HG03139 (cell line): ENCODE results near the gene CDK6.
A peak's percentile ranks its signal among the peaks of the same experiment; 100 is the strongest.

Experiments
- ATAC-seq: cut with Tn5 transposase; IDR thresholded peaks from one replicate; pipeline ENCODE4 v1.9.1; 2021; ENCODE audit not compliant: unreplicated experiment

The CDK6 gene

DNA sequence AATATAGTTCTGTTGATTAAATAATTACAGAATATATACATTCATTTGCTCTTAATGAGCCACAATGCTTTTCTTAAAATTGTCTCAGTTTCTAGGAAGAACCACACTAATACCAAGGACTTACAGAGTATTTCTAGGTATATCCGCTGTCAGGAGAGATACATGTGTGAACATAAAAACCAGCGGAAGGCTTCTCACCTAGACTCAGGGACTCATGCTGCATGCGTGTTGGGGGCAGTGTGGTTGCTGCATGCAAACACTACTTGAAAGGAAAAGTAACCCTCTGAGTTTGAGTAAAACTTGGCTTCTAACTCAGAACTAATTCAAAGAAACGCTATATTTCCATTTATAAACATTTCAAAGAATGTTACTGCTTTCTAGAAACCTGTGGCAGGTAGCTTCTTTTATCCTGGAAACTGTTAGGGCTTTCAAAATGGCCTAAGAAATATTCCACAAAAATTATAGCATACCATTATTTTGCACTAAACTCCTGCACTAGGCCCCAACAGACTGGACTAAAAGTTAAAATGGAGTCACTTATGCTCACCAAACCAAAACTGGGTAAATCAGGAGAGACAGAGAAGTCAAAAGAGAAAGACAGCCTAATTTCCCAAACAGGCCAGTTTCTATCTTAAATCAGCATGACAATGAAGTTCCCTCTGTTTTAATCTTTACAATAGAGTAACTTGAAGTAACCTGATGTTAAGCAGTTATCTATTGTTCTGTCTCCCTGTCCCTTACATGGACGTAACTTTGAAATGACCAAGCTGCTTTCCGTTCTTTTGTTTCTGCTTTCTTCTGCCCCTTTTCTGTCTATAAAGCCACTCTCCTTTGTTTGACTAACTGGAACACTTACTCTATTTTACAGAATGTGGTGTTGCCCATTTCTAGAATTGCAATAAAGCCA is 151.0 kb downstream of the CDK6 start:
- ATAC-seq: no peak

DNA sequence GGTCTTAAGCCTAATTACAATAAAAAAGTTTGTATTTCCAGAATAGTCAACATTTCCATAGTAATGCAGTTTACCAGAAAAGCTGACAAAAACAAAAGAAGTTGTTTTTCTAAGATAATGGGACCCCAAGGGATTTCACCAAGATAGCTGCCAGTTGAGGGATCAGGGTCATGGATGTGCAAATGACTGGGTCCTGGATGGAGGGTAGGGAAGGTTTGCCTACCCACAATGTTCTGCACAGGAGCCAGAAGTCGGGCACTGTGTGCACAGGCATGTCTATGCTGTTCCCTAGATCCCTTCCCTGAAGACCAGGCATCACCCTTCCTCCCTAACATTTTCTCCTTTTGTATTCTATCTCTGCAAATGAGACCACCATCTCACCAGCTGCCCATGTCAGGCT is 152.1 kb downstream of the CDK6 start:
- ATAC-seq: no peak

DNA sequence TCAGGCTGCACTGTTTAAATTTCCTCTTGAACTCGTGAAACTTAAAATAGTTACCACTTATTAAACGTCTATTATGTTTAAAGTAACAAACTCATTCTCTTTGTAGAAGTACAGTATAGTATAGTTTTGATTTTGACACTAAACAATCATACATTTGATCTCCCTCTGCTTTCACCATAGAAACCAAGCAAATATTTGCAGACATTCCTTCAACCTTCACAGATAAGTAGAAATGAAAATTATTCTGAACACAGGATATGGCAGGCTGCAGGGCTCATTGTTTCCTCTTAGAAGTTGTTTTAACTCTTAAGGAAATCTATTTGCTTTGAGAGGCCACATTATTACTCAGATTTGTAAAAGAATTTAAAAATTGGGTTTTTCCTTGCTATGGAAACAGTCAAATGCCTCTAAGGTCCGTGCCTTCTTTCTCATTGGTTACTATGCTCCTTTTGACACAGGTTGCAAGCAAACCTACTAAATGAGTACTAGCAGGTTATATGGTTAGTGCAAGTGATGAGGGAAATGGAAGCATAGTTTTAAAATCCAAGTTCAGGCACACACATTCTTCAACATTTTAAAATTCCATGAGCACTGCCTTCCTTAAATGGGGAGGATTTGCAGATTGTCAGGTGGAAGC is 153.4 kb downstream of the CDK6 start:
- no peak for ATAC-seq

GRCh38 chr7:92682330-92682729 is 154.0 kb downstream of the CDK6 start:
- ATAC-seq: no peak

DNA sequence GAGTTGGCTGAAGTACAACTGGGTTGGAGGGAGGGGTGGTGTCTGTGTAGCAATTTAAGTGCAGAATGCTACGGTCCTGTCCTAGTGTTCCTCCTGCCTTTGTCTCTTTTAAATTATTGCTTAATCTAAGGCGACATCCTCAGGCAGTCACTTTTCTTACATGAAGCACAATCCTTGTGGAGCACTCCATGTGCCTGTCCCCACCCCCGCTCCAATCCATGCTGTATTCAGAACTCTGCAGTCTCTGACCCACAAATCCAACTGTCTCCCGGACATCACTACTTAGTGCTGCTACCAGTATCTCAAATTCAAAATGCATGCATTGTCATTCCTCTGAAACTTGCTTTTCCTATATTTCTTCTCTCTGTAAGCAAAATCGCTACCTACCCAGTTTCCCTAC is 154.7 kb downstream of the CDK6 start:
- no peak for ATAC-seq

DNA sequence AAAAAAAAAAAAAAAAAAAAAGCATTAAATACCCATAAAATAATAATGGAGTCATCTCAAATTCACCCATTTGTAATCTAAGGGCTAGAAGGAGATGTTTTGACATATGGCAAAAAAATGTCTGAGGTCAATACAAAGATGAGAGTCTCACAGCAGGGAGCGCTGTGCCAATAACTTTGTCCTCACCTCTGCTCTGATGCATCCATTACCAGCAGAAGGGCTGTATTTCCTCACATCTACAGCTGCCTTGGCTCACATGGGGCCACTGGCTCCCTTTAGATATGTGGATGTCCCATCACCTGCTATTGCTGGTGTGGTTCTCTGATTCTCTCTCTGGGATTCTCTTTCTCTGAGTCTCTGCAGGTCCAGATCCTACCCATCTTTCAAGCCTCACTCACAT is 155.9 kb downstream of the CDK6 start:
- no peak for ATAC-seq

GRCh38 chr7:92678291-92678920 is 158.0 kb downstream of the CDK6 start:
- ATAC-seq: no peak

DNA sequence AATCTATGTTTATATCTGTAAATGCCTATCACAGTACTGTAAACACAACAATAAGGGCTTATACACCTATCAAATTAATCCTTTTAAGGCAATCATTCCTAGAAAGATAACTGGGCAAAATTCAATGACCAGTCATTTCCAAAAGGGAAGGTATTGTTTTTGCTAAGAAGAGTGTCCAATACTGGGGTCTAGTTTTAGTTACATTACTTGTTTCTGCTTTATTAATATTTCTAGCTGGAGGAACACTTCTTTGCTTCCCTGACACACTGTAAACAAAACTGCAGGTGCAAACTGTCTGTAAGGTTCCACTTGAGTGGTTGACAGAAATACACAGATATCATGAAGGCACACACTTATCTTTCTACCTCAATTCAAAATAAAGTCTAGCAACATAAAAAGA is 162.0 kb downstream of the CDK6 start:
- ATAC-seq: peak; percentile 50

DNA sequence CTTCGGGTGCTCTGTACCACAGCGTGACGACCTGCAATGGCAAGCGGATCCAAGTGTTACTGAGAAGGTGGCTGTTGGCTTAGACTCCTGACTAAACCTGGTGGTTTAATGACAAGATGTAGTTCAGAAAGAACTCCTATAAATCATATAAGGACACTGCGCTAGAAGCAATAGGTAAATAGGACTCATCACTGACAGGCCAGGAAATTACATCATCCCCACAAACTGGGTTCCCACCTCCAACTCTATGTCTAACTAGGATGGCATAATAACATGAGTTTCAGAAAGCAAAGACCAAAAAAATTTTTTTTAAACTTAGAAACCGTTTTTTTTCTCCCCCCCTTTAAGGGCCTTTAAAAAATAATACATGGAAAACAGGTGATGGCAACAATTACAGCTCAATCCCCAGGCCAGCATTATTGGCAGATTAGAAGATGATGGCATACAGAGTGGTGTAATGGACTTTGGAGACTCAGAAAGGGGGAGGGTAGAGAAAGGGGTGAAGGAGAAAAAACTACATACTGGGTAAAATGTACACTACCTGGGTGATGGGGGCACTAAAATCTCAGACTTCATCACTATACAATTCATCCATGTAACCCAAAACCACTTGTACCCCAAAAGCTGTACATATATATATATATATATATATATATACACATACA is 164.7 kb downstream of the CDK6 start:
- ATAC-seq: no peak

GRCh38 chr7:92670204-92670851 is 166.0 kb downstream of the CDK6 start:
- ATAC-seq: no peak

DNA sequence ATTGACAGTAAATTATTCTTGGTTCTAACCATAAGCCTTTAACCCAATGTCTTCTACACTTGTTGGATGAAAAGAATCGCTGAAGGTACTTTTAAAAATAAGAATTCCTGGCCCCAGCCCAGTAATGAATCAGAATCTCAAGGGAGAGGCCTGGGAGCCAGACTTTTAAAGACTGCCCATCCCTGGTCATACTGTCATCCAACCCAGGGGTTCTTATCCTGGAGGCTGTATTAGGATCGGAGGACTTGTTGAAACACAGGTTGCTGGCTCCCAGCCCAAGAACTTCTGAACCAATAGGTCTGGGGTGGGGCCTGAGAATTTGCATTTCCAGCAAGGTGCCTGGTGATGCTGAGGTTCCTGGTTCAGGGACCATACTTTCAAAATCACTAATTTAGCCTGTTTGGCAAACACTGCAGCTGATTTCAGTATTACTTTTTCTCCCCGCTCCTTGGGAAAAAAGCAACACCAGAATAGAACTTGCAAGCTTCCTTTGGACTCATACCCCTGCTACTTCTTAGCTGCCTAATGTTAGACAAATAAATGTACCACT is 166.7 kb downstream of the CDK6 start:
- no peak for ATAC-seq

DNA sequence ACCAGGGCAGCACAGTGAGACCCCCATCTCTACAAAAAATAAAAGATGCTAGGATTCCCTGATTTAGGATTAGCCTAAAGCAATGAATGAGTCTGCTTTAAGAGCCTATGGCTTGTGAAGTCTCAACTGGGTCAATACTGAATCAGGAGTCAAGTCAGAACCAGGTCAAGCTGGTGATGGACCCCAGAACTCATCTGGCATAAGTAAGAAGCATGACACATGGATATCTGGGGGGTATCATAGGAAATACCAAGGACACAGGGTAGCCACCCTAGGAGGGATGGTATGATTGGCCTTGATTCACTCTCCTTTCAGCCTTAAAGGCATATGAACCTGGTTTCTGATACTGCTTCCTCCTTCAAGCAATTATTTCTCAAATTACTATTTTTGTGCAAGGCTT is 167.8 kb downstream of the CDK6 start:
- ATAC-seq: no peak

DNA sequence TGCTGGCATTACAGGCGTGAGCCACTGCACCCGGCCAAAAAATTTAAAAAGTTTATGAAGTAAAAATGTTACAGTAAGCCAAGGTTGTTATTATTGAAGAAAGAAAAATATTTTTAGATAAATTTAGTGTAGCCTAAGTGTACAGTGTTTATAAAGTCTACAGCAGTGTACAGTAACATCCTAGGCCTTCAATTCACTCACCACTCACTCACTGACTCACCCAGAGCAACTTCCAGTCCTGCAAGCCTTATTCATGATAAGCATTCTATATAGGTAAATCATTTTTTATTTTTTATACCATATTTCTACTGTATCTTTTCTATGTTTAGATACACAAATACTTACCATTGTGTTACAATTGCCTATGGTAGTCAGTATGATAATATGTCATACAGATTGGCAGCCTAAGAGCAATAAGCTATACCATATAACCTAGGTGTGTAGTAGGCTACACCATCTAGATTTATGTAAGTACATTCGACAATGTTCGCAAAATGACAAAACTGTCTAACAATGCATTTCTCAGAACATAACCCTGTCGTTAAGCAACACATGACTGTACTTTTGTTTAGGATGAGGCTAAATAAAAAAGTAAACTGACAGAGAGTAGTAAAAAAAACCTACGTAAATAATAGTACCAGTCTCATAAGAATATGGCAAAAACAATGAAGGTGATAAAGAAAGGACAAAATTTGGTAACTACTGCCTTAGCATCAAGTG is 168.4 kb downstream of the CDK6 start:
- no peak for ATAC-seq

GRCh38 chr7:92665926-92666325 is 170.4 kb downstream of the CDK6 start:
- no peak for ATAC-seq

DNA sequence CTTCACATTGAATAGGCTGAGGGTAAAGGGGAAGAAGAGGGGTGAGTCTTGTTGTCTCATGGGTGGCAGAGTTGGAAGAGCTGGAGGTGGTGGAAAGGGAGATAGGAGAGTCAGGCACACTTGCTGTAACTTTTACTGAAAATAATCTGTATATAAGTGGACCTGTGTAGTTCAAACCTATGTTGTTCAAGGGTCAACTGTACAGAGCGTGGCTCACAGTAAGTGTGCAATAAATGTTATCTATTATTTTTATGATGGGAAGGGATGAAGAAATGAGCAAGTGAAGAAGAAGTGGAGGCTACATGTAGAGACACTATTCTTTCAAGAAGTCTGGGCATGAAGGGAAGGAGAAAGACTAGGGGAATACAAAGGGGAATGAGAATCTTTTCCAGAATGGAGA is 174.7 kb downstream of the CDK6 start:
- no peak for ATAC-seq

- no peak for ATAC-seq
These were observed 177.7 kb downstream of the CDK6 start for GRCh38 chr7:92658671-92659070.

DNA sequence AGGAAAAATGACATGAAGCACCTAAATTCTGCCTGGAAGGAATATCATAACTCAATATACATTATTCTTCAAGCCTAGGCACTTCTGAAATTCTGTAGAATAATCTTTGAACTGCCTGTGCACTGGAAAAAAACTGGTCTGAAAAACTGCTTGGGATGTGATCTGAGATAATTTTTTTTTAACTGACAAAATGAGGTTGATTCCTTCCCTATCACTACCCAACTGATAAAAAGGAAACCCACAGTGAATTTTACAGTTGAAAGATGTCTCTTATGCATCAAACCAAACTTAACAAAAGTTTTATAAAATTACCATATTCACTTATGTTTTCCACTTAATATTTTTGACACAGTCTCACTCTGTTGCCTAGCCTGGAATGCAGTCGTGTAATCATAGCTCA is 179.0 kb downstream of the CDK6 start:
- no peak for ATAC-seq

- no peak for ATAC-seq
These were observed 180.3 kb downstream of the CDK6 start for GRCh38 chr7:92656121-92656520.

DNA sequence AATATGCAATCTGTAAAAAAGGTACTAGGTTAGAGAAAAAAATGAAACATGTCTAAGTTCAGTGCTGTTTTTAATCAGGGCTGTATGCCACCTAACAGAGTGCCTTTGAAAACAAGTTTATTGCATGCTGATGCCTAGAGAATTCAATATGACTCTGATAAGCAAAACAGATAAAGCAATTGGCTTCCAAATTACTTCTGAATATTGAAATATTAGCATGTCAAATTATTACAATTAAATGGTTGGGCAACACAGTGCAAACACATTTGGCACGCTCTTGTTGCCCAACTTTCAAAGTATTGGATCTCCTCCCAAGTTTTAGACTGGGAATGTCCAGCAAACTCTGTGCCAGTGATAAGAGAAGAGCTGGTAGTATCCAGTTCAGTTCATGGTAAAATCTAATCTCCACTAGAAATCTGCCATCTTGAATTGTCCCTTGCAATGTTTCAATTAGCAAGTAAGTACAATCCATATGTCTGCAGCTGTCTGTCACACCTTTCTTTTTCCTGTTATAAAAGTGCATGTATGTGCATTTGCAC is 181.0 kb downstream of the CDK6 start:
- no peak for ATAC-seq

DNA sequence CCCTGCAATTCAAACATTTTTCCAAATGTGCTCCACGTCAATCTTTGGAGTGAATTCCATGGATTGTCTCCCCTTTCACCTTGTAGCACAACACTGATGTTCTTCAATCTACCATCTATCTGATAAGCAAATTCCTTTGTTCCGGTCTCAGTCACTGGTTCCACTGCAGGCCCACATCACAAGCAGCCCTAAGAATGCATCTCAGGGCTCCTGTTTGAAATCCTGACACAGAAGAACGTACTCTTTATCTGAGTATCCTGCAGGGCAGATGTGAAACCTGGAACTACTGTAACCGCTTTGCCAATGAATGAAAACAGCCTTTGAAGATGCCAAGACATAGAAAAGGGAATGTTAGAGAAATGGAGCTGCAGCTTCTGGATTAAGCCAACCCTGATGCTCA is 183.2 kb downstream of the CDK6 start:
- no peak for ATAC-seq
